ENCODE results near the gene VWA1.
"Not testable (repeated sequence)": the region's sequence is repeated elsewhere in the genome, so short reads cannot be mapped to it uniquely, and the experiment has no call there.

Gene VWA1

GRCh38 chr1:1435911-1436629 lies 580 bp downstream of the VWA1 start:
- no peak for DNase-seq (ENCODE audit: low read depth in 4 of 4, low spot score in 1 of 4)

DNA sequence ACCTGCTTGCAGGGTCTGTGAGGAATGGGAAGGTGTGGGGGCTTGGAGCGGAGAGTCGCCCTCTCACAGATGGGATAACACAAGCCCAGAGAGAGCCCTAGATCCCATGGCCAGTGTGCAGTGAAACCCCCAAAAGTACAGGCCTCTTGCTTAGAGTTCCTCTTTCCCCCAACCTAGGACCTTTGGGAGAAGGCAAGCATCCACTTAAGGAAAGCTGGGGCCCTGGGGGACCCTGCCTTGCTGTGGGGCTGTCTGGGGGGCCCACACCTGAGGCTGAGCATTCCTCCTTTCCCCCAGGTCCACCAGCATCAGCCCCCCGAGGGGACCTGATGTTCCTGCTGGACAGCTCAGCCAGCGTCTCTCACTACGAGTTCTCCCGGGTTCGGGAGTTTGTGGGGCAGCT lies 1.1 kb downstream of the VWA1 start:
- DNase-seq (ENCODE audit: low read depth in 4 of 4, low spot score in 1 of 4) = no peak

GRCh38 chr1:1437033-1437903 lies 1.8 kb downstream of the VWA1 start:
- no peak for DNase-seq (ENCODE audit: low read depth in 4 of 4, low spot score in 1 of 4)

DNA sequence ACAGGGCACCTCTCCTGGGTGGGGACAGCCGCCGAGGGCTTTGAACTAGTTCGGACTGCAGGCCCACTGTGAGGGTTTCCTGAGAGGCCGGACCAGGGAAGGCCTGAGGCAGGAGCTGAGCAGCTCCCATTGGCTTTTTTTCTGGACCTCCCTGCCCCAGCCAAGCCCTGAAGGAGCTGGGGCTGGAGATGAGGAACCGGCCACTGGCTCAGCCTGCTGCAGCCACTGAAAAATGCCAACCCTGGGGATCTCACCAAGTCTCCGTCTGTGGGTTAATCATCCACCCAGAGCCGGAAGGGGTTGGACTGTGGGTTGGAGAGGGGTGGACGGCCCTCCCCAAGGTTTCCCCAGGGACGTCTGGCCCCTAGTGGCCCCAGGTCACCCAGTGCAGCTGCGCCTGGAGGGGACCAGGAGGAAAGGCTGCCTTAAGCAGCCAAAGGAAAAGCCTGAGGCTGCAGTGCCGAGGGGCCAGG lies 2.5 kb downstream of the VWA1 start:
- DNase-seq (ENCODE audit: low read depth in 4 of 4, low spot score in 1 of 4) = no peak

- no peak for DNase-seq (ENCODE audit: low read depth in 4 of 4, low spot score in 1 of 4)
These were observed 3.3 kb downstream of the VWA1 start for GRCh38 chr1:1438531-1439381.

DNA sequence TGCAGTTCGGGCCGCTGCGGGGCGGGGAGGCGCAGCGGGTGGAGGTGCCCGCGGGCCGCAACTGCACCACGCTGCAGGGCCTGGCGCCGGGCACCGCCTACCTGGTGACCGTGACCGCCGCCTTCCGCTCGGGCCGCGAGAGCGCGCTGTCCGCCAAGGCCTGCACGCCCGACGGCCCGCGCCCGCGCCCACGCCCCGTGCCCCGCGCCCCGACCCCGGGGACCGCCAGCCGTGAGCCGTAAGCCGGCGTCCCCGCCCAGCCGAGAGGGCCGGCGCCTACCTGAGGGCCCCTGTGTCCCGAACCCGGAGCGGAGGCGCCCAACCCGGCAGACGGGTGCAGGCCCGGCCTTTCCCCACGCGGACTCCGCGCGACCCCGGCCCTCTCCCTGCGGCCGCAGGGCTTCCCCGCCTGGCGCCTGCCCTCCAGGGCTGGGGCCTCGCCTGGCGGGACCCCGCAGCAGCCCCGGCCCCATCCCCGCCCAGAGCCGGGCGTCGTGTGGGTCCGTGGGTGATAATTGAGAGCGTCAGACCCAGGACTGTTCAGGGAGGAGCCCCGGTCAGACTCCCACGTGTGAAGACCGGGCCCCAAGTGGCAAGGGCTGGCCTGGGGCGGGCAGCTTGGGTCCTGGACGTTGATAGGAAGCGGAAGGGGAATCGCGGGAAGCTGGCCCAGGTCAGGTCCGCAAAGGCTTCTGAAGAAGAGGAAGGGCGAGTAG lies 4.2 kb downstream of the VWA1 start:
- no peak for DNase-seq (ENCODE audit: low read depth in 4 of 4, low spot score in 1 of 4)

DNA sequence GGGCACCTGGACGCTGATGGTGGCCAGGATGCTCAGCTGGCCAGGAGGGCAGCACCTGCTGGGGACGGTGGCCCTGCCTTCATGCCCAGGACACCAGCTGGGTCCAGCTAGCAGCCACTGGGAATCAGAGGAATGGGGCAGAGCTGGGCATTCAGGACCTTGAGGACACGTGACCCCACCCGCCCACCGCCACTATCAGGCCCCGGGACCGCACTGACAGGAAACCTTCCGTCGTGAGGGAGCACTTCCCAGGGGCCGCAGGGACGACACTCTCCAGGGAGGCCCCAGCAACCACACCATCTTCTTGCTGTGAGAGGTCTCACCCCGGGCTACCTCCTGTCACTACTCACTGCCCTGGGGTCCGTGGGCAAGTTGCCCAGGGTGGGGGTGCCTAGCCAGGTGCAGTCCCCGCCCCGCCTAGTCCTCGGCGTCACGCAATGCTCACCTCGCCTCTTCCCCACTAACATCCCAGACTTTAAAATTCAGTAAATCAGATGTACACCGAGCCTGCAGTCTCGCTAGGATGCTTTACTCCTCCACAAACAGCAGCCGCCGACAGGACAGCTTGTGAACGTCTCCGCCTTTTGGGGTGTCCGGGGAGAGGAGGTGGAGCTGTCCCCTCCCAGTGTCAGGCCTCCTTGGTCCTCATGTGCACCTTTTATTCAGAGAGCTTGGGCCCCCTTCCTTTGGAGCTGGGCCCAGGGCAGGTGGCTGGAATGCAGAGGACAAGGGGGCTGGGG lies 4.9 kb downstream of the VWA1 start:
- no peak for DNase-seq (ENCODE audit: low read depth in 4 of 4, low spot score in 1 of 4)

DNA sequence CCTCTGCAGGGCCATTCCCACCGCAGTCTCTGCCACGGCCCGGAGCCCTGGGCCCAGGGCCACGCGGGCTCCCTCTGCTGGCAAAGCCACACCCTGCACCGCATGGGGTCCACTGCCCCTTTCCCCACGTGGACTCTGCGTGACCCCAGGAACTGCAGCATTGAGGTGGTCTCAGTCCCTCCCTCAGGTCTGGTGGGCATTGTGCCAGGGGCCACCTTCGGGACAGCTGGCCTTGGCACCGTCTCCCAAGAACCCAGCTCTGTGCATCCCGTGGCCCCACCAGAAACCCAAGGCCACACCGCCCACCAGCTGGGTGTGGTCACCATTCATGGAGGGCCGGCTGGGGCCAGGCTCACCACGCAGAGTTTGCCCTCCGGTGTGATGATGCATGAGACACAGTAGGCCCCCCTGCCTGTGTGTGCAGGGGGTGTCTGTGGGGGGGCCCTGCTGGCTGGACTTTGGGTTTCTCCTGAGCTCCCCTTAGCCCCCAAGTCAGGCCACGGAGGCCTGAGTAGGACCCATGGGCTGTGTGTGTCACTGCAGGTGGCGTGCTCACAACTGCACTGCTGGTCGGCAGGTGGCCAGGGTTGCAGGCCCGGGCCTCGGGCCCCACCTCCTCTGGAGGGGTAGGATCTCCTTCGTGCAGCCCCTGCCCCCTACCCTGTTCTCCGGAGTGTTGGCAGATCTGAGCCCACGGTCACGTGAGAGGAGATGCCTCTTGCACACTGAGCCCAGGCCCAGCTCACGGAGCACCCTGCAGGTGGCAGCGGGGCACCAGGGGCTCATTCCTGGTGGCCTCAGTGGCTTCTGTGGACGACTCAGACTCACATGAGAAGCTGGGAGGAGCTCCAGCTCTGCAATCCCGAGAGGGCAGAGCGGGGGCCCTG lies 5.8 kb downstream of the VWA1 start:
- DNase-seq (ENCODE audit: low read depth in 4 of 4, low spot score in 1 of 4) = peak; percentile 34 to 54 (median 49)

GRCh38 chr1:1442069-1442770 lies 6.7 kb downstream of the VWA1 start:
- DNase-seq (ENCODE audit: low read depth in 4 of 4, low spot score in 1 of 4) = no peak

- not testable (repeated sequence) for DNase-seq (ENCODE audit: low read depth in 4 of 4, low spot score in 1 of 4)
These were observed 11.1 kb downstream of the VWA1 start for GRCh38 chr1:1446631-1447030.

DNA sequence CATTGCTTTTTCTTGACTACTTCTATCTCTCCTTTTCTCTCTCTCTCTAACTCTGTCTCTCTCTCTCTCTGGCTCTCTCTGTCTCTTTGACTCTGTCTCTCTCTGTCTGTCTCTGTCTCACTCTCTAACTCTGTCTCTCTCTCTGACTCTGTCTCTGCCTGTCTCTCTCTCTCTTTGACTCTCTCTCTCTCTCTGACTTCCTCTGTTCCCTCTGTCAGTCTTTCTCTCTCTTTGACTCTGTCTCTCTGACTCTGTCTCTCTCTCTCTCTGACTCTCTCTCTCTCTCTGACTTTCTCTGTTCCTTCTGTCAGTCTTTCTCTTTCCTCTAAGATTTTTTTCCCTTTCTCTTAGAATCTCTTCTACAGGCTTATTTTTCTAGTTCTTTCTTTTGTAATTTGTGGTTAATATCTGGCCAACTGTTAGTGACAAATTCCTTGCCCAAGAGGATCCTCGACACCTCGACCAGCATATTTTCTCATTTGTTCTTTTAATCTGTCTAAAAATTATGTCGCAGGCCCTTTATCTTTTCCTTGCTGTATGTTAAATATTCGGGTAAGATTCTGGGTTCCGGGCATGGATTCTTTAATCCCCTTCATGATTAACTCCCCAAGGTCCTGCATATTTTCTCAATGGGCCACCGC lies 13.7 kb downstream of the VWA1 start, which contains the start of gene ATAD3C:
ATAD3C (plus strand) TSS at position 591 of the 641 bp plus-strand sequence. CDS start 995 bp downstream, outside the sequence.
- no peak for DNase-seq (ENCODE audit: low read depth in 4 of 4, low spot score in 1 of 4)

- not testable (repeated sequence) for DNase-seq (ENCODE audit: low read depth in 4 of 4, low spot score in 1 of 4)
These were observed 15.1 kb downstream of the VWA1 start for GRCh38 chr1:1450616-1451015.

GRCh38 chr1:1451696-1452364 lies 16.3 kb downstream of the VWA1 start:
- DNase-seq (ENCODE audit: low read depth in 4 of 4, low spot score in 1 of 4) = no peak

DNA sequence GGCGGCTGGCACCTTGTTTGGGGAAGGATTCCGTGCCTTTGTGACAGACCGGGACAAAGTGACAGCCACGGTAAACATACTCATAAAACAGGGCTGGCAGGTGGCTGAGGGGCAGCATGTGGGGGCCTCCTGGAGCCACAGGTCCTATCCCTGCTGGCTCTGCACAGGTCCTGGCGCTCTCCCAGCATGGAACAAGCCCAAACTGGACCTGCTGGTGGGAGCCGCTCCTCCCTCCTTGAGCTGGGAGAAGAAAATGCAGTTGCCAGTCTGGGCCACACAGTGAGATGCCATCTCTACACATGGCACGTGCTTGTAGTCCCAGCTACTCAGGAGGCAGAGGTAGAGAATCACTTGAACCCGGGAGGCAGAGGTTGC lies 16.9 kb downstream of the VWA1 start:
- DNase-seq (ENCODE audit: low read depth in 4 of 4, low spot score in 1 of 4) = not testable (repeated sequence)

GRCh38 chr1:1452882-1453281 lies 17.4 kb downstream of the VWA1 start:
- DNase-seq (ENCODE audit: low read depth in 4 of 4, low spot score in 1 of 4) = no peak

GRCh38 chr1:1454286-1455056 lies 19.0 kb downstream of the VWA1 start:
- DNase-seq (ENCODE audit: low read depth in 4 of 4, low spot score in 1 of 4) = not testable (repeated sequence)

All from stimulated activated CD4-positive, alpha-beta T cell treated with anti-CD3 and anti-CD28 coated beads, Interleukin-1b, Interleukin-23, amount 100 ng/mL, for 24 hours (primary cell).